ENCODE measurements around the gene POLR3C.
"Not testable (repeated sequence)": the region's sequence is repeated elsewhere in the genome, so short reads cannot be mapped to it uniquely, and the experiment has no call there.

The POLR3C gene

GRCh38 chr1:145824499-145824842 lies 471 bp downstream of the POLR3C start:
- peak; percentile 37 for DNase-seq (ENCODE audit: low spot score)
- TF ChIP-seq CTCF (IDR thresholded peaks at IDR 0.05; ENCODE audit: extremely low read depth, insufficient read depth, missing control alignments): no peak
- in situ Hi-C loops (cut with MboI; ENCODE audit: low pct_unique_long_range_greater_than_20kb, low sequenced_read_pairs, unreplicated experiment): no loop called here

- in situ Hi-C loops (cut with MboI; ENCODE audit: low pct_unique_long_range_greater_than_20kb, low sequenced_read_pairs, unreplicated experiment): no loop called here
- DNase-seq (ENCODE audit: low spot score): no peak
Observed at GRCh38 chr1:145826030-145826429, 2.0 kb downstream of the POLR3C start.

GRCh38 chr1:145827966-145828365 lies 4.0 kb downstream of the POLR3C start:
- DNase-seq (ENCODE audit: low spot score): no peak
- no peak for TF ChIP-seq CTCF (IDR thresholded peaks at IDR 0.05; ENCODE audit: extremely low read depth, insufficient read depth, missing control alignments)
- in situ Hi-C loops (cut with MboI; ENCODE audit: low pct_unique_long_range_greater_than_20kb, low sequenced_read_pairs, unreplicated experiment): no loop called here

More at GRCh38 chr1:145826030-145826429, 2.0 kb downstream of the POLR3C start:
- TF ChIP-seq CTCF (IDR thresholded peaks at IDR 0.05; ENCODE audit: extremely low read depth, insufficient read depth, missing control alignments): no peak

- in situ Hi-C loops (cut with MboI; ENCODE audit: low pct_unique_long_range_greater_than_20kb, low sequenced_read_pairs, unreplicated experiment): no loop called here
- DNase-seq (ENCODE audit: low spot score): peak; percentile 60
Observed at GRCh38 chr1:145828367-145829026, 4.5 kb downstream of the POLR3C start.

GRCh38 chr1:145830810-145831209 lies 6.8 kb downstream of the POLR3C start:
- in situ Hi-C loops (cut with MboI; ENCODE audit: low pct_unique_long_range_greater_than_20kb, low sequenced_read_pairs, unreplicated experiment); DNase-seq (ENCODE audit: low spot score): not testable (repeated sequence)

More at GRCh38 chr1:145828367-145829026, 4.5 kb downstream of the POLR3C start:
- no peak for TF ChIP-seq CTCF (IDR thresholded peaks at IDR 0.05; ENCODE audit: extremely low read depth, insufficient read depth, missing control alignments)

GRCh38 chr1:145837656-145838055 lies 13.7 kb downstream of the POLR3C start:
- TF ChIP-seq CTCF (IDR thresholded peaks at IDR 0.05; ENCODE audit: extremely low read depth, insufficient read depth, missing control alignments): no peak
- in situ Hi-C loops (cut with MboI; ENCODE audit: low pct_unique_long_range_greater_than_20kb, low sequenced_read_pairs, unreplicated experiment): no loop called here
- no peak for DNase-seq (ENCODE audit: low spot score)

GRCh38 chr1:145843031-145843430 lies 19.0 kb downstream of the POLR3C start:
- in situ Hi-C loops (cut with MboI; ENCODE audit: low pct_unique_long_range_greater_than_20kb, low sequenced_read_pairs, unreplicated experiment): no loop called here
- TF ChIP-seq CTCF (IDR thresholded peaks at IDR 0.05; ENCODE audit: extremely low read depth, insufficient read depth, missing control alignments): no peak

More at GRCh38 chr1:145843031-145843430, 19.0 kb downstream of the POLR3C start:
- DNase-seq (ENCODE audit: low spot score): no peak
